MG63 (cell line): ENCODE results near the gene WAS. TPM values are rescaled to one million over a fixed set of nuclear protein-coding genes. Genes with fewer than 3 reads are reported as not detected.

Source experiments
- DNase-seq: peaks from one replicate; pipeline ENCODE4 v3.0.0-alpha.2; 2020
- H3K27me3 ChIP-seq: fragments of 250-450 bp; sonication (Bioruptor Pico); 2 replicates; pipeline ENCODE4 v1.5.1; 2020; ENCODE audit warnings: mild to moderate bottlenecking, moderate library complexity
- H3K36me3 ChIP-seq: fragments of 250-450 bp; sonication (Bioruptor Pico); 2 replicates; pipeline ENCODE4 v1.5.1; 2020; ENCODE audit warnings: mild to moderate bottlenecking, moderate library complexity
- H3K4me3 ChIP-seq: fragments of 250-450 bp; sonication (Bioruptor Pico); 2 replicates; pipeline ENCODE4 v1.5.1; 2020; ENCODE audit warnings: mild to moderate bottlenecking, moderate library complexity
- H3K9me3 ChIP-seq: fragments of 250-450 bp; sonication (Bioruptor Pico); 2 replicates; pipeline ENCODE4 v1.5.1; 2020; ENCODE audit warnings: mild to moderate bottlenecking, moderate library complexity
- total RNA-seq: library from RNA; depleted of rRNA; stranded (reverse); fragments of >200 nt; shearing (Covaris generic); gene quantifications from 2 replicates; pipeline ENCODE4 v1.2.3, GENCODE V29; 2014; ENCODE audit warnings: low replicate concordance

The WAS gene
- total RNA-seq, 1 experiment from 2014 or later = 0.79 TPM

- Histone ChIP-seq H3K27me3 (no peaks in the 10 kb centered on the region), H3K4me3 (no peak overlapping the region), H3K36me3 (peaks cover 4% of the 10 kb centered on the region), H3K9me3 (no peaks in the 10 kb centered on the region)
- DNase-seq = no peak
Observed at GRCh38 chrX:48700951-48701653, 17.5 kb downstream of the WAS start.

GRCh38 chrX:48702032-48702431, 18.4 kb downstream of the WAS start:
- DNase-seq = no peak
- H3K9me3 ChIP-seq = no peaks in the 10 kb centered on the region
- H3K27me3 ChIP-seq = no peaks in the 10 kb centered on the region
- peaks cover 4% of the 10 kb centered on the region for H3K36me3 ChIP-seq
- H3K4me3 ChIP-seq = no peak overlapping the region

GRCh38 chrX:48702716-48703115, 19.1 kb downstream of the WAS start:
- H3K4me3 ChIP-seq = no peak overlapping the region
- H3K36me3 ChIP-seq = peaks cover 4% of the 10 kb centered on the region
- no peaks in the 10 kb centered on the region for H3K9me3 ChIP-seq
- no peaks in the 10 kb centered on the region for H3K27me3 ChIP-seq
- DNase-seq = no peak

GRCh38 chrX:48703228-48703627, 19.6 kb downstream of the WAS start:
- no peak for DNase-seq
- Histone ChIP-seq H3K4me3 (no peak overlapping the region), H3K36me3 (peaks cover 4% of the 10 kb centered on the region), H3K27me3 (no peaks in the 10 kb centered on the region), H3K9me3 (no peaks in the 10 kb centered on the region)

GRCh38 chrX:48703642-48704481, 20.3 kb downstream of the WAS start:
- no peak overlapping the region for H3K4me3 ChIP-seq
- no peaks in the 10 kb centered on the region for H3K27me3 ChIP-seq
- H3K9me3 ChIP-seq = no peaks in the 10 kb centered on the region
- peak; percentile 6 for DNase-seq
- peaks cover 4% of the 10 kb centered on the region for H3K36me3 ChIP-seq

GRCh38 chrX:48705871-48706270, 22.3 kb downstream of the WAS start:
- Histone ChIP-seq H3K4me3 (no peak overlapping the region), H3K36me3 (no peaks in the 10 kb centered on the region; the same call in 1 of the 2 replicates), H3K9me3 (no peaks in the 10 kb centered on the region), H3K27me3 (no peaks in the 10 kb centered on the region)
- DNase-seq = no peak

GRCh38 chrX:48709522-48710112, 26.0 kb downstream of the WAS start:
- Histone ChIP-seq H3K4me3 (no peak overlapping the region), H3K27me3 (no peaks in the 10 kb centered on the region), H3K9me3 (no peaks in the 10 kb centered on the region), H3K36me3 (no peaks in the 10 kb centered on the region)
- DNase-seq = no peak

- H3K27me3 ChIP-seq = no peaks in the 10 kb centered on the region
- DNase-seq = no peak
- no peaks in the 10 kb centered on the region for H3K36me3 ChIP-seq
- no peaks in the 10 kb centered on the region for H3K9me3 ChIP-seq
- no peak overlapping the region for H3K4me3 ChIP-seq
Observed at GRCh38 chrX:48711162-48711928, 27.7 kb downstream of the WAS start.

GRCh38 chrX:48711929-48712505, 28.4 kb downstream of the WAS start:
- H3K4me3 ChIP-seq = no peak overlapping the region
- no peak for DNase-seq
- no peaks in the 10 kb centered on the region for H3K9me3 ChIP-seq
- H3K36me3 ChIP-seq = no peaks in the 10 kb centered on the region
- no peaks in the 10 kb centered on the region for H3K27me3 ChIP-seq

- H3K4me3 ChIP-seq = no peak overlapping the region
- H3K36me3 ChIP-seq = no peaks in the 10 kb centered on the region
- no peak for DNase-seq
Observed at GRCh38 chrX:48713847-48714246, 30.2 kb downstream of the WAS start.

GRCh38 chrX:48714573-48714972, 31.0 kb downstream of the WAS start:
- DNase-seq = no peak
- H3K9me3 ChIP-seq = no peaks in the 10 kb centered on the region
- H3K4me3 ChIP-seq = no peak overlapping the region
- no peaks in the 10 kb centered on the region for H3K27me3 ChIP-seq
- no peaks in the 10 kb centered on the region for H3K36me3 ChIP-seq

More at GRCh38 chrX:48713847-48714246, 30.2 kb downstream of the WAS start:
- Histone ChIP-seq H3K27me3 (no peaks in the 10 kb centered on the region), H3K9me3 (no peaks in the 10 kb centered on the region)

GRCh38 chrX:48715072-48715471, 31.5 kb downstream of the WAS start:
- H3K36me3 ChIP-seq = no peaks in the 10 kb centered on the region
- no peaks in the 10 kb centered on the region for H3K27me3 ChIP-seq
- no peak overlapping the region for H3K4me3 ChIP-seq
- H3K9me3 ChIP-seq = no peaks in the 10 kb centered on the region
- DNase-seq = no peak

- Histone ChIP-seq H3K36me3 (no peaks in the 10 kb centered on the region), H3K4me3 (no peak overlapping the region), H3K27me3 (no peaks in the 10 kb centered on the region), H3K9me3 (no peaks in the 10 kb centered on the region)
- DNase-seq = no peak
Observed at GRCh38 chrX:48715876-48716502, 32.4 kb downstream of the WAS start.

- no peaks in the 10 kb centered on the region for H3K27me3 ChIP-seq
- H3K36me3 ChIP-seq = no peaks in the 10 kb centered on the region
- H3K9me3 ChIP-seq = no peaks in the 10 kb centered on the region
- no peak overlapping the region for H3K4me3 ChIP-seq
- DNase-seq = no peak
Observed at GRCh38 chrX:48719958-48720357, 36.4 kb downstream of the WAS start.

GRCh38 chrX:48720577-48721250, 37.1 kb downstream of the WAS start:
- no peaks in the 10 kb centered on the region for H3K27me3 ChIP-seq
- DNase-seq = no peak
- no peak overlapping the region for H3K4me3 ChIP-seq
- H3K36me3 ChIP-seq = no peaks in the 10 kb centered on the region
- no peaks in the 10 kb centered on the region for H3K9me3 ChIP-seq

GRCh38 chrX:48721916-48722315, 38.3 kb downstream of the WAS start:
- Histone ChIP-seq H3K9me3 (no peaks in the 10 kb centered on the region), H3K27me3 (no peaks in the 10 kb centered on the region), H3K36me3 (no peaks in the 10 kb centered on the region), H3K4me3 (no peak overlapping the region)
- DNase-seq = no peak
